Inflammatory macrophage treated with lipopolysaccharide for 1 hour (primary cell): ENCODE results near the gene SEMA3C.
A peak's percentile ranks its signal among the peaks of the same experiment; 100 is the strongest.

Source experiments
- DNase-seq, 2 donors: peaks; one replicate each; pipeline ENCODE4 v3.0.0-alpha.2; 2020 to 2022

SEMA3C gene

DNA sequence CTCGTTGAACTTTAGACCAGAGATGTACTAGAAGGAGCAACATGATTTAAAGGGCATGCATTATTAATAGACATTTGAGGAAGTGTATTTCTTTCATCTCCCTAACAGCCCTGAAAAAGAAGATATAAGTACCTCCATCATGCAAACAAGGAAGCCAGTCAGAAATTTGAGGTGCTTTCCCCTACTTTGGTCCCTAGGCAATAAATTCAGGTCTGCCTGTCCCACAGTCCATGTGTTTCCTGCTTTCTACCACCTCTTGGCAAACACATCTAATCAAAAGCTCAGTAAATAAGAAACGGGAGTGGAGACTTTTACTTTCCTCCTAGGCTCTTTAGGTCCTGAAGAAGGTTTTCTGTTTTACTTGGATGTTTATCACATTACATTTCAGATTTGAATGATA is 5.2 kb upstream of the SEMA3C start:
- no peak for DNase-seq

DNA sequence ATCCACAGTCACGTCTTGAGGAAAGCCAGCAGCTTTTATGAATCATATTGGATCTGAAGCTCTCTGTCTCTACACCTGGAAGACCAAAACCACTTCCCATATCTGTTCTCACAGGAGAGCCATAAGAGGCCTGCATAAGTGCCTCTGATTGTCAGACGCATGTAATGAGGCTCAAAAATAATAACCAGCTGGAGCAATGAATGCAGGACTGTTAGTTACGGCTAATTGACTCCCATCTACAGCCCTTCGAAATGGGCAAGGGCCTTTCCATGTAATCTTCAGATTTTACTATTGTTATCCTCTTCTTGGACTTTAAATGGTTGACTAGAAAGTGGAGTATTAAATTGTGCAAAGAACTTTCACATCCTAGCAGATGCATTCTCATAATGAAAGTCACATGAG is 4.4 kb upstream of the SEMA3C start:
- no peak for DNase-seq

DNA sequence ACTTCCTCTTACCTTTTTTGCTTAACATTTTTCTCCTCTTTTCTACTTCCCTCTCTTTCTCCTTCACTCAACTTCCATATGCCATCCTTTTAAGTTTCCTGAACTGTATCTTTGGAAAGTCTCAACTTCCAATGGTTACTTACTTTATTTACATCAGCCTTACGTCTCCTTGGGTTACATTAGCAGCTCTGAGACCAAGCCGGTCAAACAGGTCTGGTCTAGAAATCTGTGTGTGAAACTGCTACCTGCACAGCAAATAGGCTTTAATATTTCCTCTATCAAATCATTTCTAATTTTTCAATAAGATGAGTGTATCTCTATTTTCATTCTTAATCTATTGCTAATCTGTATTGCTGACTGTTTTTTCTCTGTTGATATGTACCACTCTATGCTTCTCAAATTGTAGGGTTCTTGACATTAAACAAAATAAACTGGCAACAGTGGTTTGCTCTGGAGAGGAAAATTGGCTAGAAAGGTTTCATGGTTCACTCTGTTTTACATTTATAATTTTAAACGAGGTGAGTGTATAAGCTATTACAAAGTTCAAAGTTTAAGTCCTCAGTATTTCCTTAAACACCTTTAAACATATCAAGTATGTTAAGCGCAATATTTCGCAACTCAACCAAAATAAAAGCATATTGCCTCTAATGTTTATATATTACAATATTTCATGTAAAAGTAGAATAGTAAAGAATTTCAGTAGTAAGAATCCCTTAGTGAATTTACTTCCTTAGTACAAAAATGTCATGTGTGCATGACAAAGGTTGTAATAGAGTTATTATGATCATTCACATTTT is 3.6 kb upstream of the SEMA3C start:
- no peak for DNase-seq

DNA sequence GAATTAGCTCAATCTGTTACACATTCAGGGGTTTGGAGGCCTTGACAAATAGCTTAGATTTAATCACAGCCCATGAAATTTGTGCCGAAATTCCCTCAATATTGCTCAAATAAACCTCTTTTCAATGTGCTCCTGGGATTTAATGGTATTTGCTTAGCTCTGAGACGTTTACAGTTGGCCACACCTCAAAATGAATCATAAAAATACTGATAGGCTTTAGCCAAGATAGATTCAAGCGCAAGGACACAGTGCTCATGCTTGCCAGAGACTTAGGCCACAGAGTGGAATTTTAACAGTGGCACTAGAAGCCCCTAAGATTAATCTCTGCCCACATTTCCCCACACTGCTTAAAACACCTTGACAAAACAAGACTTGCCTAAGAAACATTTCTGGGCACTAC is 2.3 kb upstream of the SEMA3C start:
- no peak for DNase-seq

DNA sequence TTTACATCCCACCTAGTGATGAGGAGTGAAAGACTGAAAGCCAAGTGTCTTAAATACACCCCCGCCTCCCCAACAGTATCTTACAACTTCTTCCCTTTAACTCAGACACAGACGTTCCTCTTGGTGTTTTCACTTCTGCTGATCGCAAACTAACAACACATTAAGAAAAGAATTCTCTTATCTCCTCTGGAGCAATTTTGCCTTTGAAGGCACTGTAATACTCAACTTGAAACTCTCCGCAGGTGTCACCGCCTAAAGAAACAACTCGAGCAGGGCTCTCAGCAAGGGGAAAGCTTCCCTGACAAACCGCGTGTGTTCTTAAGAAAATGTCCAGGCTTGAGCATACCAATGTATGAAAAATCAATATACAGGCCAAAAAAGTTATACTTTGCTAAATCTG is 452 bp downstream of the SEMA3C start:
- DNase-seq = peak; percentile 57 to 59

GRCh38 chr7:80916770-80917741 is 1.8 kb downstream of the SEMA3C start:
- DNase-seq = peak; percentile 25 to 45

DNA sequence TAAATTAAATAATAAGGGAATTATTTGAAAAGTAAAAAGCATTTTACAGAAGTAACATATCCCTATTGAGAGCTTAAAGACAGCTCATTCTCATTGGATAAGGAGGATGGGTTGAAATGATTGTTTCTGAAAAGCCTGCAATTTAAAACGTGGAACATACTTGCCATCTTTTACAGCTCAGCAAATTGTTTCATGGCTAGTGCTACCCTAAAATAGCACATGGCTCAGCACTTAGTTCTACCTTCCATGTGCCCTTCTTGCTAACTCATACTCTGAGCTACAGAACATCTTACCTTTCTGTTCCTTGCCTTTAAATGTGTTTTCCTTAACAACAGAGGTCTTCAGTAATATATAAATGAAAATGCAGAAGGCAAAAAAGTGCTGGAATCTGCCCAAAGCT is 8.6 kb downstream of the SEMA3C start:
- DNase-seq = no peak

DNA sequence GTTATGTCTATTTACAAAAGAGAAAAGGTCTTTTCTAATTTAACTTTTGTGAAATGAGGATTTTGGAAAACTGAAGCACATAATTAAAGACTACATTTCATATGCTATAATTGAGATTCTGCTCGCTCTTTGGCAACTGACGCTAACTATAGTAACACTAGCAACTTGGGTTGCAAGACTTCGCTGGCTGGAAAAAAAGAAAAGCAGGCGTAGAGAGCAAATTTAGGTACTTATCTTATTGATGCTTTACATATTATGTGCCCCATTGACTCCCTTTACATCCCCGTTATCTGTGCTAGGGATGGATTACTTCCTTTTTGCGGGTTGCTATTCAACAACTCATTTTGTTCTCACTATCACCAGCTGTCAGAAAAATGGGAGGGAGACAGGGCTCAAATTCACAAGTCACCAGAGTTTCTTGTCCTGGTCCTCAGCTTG is 10.5 kb downstream of the SEMA3C start:
- no peak for DNase-seq

GRCh38 chr7:80907612-80908011 is 11.2 kb downstream of the SEMA3C start:
- no peak for DNase-seq

DNA sequence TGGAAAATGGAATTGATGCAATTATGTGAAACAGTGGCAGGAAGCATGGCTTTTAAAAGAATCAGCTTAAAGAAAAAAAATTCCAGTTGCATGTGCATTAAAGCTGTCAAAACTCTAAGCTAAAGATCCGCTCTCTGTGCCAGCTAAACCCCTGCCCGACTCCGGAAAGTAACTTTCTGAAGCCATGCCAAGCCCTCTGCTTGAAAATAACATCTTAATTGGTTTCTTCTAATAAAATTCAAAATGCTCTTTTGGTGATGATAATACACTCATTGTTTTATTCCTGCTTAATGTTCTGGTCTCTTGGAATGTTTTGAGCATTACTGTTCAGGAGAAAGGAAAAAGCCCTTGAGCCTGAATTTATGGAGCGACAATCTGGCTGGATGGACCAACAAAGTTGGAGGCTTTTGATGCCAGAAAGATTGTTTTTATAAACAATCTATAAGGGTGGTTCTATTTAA is 11.7 kb downstream of the SEMA3C start:
- no peak for DNase-seq

DNA sequence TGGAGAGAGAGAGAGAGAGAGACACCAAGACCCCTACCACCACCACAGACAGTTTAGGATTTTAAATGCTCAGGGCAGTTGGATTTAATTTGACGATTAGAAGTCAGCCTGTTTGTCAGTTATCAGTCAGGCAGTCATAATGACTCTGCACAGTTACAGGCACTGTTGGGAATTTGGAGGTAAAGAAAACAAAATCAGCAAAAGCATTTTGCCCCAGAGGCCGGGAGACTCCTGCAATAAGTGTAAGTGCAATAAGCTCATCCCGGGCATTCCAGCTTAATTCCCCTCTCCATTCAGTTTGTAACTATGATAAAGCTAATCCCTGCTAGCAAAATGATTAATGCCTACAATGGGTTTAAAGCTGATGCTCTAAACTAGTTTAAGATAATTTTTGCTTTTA is 13.5 kb downstream of the SEMA3C start:
- no peak for DNase-seq

- no peak for DNase-seq
Measured at GRCh38 chr7:80902716-80903308, 16.0 kb downstream of the SEMA3C start.

DNA sequence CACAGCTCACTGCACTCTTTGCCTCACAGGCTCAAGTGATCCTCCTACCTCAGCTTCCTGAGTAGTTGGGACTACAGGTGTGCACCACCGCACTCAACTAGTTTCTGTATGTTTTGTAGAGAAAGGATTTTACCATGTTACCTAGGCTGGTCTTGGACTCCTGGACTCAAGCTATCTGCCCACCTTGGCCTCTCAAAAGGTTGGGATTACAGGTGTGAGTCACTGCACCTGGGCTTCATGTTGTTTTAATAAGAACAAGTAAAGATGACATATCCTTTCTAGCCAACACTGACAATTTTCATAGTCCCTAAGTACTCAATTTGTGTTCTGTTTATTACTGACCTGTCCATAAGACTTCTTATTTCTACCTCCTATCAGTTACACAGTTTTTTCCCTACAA is 16.8 kb downstream of the SEMA3C start:
- DNase-seq = no peak

DNA sequence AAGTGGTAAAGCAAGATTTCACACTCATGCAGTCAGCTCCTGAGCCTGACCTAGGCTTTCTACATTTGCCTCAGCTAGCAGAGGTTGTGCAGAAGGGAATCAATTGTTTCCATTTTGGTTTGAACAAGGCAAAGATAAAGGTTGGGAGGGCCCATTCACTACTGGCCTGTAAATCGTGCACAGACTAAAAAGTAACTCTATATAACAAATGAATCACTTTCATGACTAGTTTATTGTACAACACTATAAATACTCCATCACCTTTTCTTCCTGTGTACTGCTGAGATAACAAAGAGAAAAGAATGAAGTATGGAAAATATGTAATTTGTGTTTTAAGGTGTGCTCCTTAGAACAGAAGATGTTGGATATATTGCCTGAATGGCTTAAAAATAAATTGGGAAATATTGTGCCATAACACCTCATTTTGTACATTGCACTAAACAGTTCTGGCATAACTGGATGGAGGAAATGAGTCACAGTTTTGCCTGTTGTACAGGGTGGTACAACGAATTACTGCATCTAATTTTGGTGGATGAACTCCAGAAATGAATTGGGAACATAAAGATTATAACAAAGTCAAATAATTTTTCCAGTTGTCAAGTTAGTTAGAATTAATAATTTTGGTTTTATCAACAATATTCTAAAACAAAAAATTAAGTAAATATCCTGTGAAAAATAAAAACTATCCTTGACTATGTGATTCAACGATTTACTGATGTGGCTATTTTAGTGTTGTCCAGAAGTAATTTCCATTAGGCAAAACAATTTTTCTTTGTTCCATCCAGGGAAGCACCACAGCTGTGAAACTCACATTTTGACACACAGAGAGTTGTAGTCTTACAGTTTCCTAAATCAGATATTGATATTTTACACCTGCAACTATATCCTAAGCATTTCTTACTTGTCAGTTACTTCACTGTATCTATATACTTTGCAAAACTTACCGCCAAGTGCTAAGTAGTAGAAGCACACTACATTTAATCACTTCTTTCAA is 18.0 kb downstream of the SEMA3C start:
- no peak for DNase-seq

DNA sequence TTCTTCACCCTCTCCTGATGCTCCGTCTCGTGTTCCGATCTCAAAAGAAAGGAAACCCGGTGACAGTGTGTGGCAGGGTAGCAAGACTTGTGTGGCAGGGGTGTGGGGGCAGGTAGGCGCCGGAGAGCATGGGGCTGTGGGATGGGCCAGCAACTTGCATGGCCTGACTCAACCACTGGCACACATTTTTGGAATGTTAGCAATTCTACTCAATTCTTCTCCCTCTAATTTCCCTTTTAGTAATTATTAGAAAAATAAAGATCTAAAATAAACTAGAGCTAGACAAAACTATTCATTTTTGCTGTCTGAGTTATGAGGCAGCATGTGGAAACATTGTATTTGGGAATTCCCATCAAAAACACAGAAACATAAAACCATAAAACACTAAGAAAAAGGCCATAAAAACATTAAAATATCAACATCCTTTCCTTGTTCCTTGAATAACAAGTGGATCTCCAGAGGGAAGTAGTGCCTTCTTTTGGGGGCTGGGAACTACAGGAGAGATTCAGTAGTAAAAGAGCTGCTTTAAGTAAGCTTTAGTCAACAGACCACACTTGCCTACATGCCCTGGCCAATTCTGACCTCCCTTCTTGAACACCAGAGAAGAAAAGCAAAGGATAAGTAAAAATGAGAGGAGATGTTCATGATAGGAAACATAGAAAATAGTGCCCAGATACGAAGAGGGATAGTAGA is 21.8 kb downstream of the SEMA3C start:
- DNase-seq = no peak

- no peak for DNase-seq
Measured at GRCh38 chr7:80895056-80895455, 23.8 kb downstream of the SEMA3C start.

GRCh38 chr7:80891259-80891544 is 27.6 kb downstream of the SEMA3C start:
- DNase-seq = no peak

GRCh38 chr7:80890426-80891258 is 28.2 kb downstream of the SEMA3C start:
- DNase-seq = peak in 1 of 2 donors; percentile 23

- DNase-seq = no peak
Measured at GRCh38 chr7:80889525-80889924, 29.3 kb downstream of the SEMA3C start.

DNA sequence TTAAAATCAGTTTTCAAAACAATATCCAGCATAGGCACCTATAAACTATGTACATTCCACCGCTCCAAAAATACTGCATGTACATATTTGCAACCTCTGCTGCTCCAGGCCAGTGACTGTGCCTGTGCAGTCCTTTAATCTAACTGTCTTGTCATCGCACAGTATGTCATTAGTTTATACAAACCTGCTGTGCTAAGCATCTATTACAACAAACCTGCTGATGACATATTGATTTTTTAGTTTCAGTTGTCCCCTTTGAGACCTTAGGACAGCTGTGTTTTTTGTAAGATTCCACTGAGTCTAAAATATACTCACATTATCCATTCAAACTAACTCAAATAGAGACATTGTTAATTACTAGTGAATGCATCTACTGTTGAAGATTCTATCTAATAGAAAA is 33.1 kb downstream of the SEMA3C start:
- no peak for DNase-seq
